NCI-H526 (cell line): Measurements from ENCODE around the gene KIF3A.

Source experiments
- DNase-seq, 2 experiments: peaks; one replicate each; lab custom pipeline; 2025; lab: John Stamatoyannopoulos, UW

The KIF3A gene

DNA sequence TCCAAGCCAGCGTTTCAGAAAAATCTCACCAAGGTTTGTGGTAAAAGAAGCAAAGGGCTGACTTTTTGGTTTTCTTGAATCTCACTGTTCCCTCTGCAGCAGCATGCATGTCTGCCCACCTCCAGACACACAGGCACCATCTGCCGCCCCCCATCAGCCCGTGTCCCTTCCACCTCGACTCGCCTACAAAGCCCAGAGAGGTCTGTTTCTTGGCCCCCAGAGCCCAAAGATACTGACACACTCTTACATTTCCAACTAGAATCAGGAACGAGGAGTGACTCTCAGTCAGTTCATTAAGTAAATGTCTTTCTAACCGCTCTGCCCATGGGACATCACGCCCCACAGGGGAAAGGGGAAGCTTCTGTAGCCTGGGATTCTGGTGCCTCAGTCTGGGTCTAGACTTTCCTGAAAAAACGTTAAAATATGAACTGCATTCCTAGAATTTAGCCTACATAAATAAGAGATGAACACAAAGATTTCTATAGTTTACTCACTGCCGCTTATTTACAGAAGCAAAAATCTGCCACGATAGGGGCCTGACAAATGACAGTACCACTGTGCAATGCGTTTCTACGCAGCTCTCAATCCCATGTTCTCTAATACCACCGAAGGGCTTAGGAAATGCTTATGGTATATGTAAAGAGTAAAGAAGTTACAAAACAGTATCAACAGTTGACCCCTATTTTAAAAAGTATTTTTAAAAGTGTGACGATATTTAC is 59.5 kb downstream of the KIF3A start:
- no peak for DNase-seq

DNA sequence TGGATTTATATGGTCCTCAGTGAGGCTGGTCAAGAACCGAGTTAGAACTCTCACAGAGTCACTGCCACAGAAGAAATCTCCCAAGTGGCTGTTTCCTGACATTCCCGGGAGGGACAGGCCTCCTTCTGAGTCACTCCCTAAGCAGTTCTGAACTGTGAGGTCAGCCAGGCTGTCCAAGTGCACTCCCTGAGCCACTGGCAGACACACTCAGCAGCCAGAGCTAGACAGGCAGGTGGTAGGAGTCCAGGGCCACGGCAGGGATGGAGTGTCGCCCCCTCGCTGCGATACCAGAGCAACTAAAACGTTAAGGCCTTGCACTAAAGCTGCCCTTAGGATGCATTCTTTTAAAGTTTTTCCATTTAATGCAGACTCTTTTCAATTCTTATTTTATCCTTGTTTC is 60.2 kb downstream of the KIF3A start:
- no peak for DNase-seq

DNA sequence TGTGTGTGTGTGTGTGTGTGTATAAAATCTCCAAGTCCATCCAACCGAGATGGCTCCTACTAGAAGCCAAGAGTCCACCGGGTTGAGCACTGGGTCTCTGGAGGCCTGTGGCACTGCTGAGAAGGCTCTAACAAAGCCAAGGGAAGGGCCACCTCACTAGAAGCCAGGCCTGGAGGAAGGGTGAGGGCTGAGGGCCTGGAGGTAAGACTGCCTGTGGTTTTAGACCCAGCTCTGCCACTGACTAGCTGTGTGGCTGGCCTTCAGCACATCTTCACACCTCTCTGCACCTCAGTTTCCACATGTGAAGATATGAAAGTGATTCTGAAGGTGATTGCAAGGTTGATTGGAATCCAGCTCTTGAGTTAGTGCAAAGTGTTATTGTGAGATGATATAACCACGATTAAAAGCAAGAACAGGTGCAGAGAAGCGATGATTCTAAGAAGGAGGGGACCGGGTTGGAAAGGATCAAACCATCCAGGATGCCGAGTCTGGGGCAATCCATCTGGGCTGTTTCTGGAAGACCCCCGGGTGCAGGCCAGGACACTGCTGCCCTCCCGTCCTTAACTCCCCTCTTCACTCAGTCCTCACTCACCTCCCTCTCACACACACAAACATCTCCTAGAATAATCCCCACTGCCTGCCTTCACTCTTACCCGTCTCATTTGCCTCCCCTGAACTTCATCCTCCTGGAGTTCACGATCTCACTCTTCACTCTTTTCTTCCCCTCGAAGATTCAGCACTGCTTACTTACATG is 61.2 kb downstream of the KIF3A start:
- no peak for DNase-seq

DNA sequence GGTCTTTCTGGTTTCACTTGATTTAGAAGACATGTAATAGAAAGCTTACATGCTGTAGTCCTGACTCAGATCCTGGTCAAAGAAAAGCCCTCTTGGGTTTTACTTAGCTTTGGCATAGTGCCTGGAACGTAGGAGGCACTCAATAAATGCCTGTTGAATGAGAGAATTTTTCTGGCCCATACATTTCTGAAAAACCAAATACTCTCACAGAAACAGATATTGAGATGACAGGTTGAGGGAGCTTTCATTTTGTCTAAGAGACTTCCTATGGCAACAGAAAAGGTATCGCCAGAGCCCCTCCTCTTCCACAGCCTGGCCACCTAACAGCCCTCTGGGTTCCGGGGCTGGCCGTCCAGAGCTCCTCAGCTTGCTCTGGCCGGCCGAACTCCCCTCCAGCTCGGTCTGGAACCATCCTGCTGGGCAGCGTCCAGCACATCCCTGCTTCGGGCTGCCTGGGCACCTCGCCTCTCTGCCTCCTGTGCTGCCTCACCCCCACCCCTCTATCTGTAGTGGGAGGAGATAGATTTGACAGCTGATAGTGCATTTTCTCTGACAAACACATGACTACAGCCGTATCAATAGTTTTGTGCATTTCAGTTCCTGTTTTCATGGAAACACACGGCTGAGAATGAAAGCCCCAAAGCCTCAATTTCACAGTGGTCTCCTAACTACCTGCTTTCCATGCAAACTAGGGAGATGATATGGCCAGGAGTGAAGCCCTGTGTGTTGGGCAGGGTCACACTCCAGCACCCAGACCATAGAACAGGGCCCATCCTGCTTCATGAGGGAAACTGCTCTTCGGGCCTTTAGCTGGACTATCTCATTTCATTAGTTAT is 62.5 kb downstream of the KIF3A start:
- DNase-seq = no peak

DNA sequence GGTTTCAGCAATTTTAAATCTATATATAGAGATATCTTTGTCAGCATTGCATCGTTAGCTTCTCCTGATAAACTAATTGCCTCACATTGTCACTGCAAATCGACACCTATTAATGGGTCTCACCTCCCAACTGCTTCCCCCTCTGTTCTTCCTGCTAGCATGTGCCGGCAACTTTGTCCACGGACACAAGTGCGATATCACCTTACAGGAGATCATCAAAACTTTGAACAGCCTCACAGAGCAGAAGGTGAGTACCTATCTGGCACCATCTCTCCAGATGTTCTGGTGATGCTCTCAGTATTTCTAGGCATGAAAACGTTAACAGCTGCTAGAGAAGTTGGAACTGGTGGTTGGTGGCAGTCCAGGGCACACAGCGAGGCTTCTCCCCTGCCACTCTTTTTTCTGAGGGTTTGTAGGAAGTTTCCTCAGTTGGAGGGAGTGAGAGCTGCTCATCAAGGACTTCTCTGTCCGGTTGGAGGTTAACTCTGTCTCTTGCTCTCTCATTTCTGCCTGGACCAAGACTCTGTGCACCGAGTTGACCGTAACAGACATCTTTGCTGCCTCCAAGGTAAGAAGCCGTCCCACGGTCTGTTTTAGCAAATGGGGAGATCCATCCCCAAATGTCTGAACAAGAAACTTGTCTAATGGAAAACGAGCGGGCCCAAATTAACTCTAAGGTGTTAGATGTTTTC is 63.3 kb downstream of the KIF3A start, which contains the start of gene IL4:
Gene IL4, plus strand, starts transcription at position 51 of the 692 bp plus-strand sequence. Its CDS starts 62 bp downstream, at position 113.
- DNase-seq = no peak

DNA sequence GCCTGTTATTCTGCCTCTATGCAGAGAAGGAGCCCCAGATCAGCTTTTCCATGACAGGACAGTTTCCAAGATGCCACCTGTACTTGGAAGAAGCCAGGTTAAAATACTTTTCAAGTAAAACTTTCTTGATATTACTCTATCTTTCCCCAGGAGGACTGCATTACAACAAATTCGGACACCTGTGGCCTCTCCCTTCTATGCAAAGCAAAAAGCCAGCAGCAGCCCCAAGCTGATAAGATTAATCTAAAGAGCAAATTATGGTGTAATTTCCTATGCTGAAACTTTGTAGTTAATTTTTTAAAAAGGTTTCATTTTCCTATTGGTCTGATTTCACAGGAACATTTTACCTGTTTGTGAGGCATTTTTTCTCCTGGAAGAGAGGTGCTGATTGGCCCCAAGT is 63.9 kb downstream of the KIF3A start:
- no peak for DNase-seq

DNA sequence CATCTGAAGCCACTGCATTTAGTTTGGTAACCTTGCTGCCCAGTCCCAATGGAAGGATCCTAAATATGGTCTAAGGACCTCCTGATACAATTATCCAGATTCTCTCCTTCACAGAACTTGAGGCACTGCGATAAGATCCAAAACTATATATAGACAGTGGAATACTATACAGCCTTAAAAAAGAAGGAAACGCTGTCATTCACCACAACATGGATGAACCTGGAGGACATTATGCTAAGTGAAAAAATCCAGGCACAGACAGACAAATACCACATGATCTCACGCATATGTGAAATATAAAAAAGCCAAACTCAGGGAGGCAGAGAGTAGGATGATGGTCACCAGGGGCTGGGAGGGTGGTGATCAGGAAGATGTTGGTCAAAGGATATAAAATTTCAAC is 66.3 kb downstream of the KIF3A start:
- no peak for DNase-seq

DNA sequence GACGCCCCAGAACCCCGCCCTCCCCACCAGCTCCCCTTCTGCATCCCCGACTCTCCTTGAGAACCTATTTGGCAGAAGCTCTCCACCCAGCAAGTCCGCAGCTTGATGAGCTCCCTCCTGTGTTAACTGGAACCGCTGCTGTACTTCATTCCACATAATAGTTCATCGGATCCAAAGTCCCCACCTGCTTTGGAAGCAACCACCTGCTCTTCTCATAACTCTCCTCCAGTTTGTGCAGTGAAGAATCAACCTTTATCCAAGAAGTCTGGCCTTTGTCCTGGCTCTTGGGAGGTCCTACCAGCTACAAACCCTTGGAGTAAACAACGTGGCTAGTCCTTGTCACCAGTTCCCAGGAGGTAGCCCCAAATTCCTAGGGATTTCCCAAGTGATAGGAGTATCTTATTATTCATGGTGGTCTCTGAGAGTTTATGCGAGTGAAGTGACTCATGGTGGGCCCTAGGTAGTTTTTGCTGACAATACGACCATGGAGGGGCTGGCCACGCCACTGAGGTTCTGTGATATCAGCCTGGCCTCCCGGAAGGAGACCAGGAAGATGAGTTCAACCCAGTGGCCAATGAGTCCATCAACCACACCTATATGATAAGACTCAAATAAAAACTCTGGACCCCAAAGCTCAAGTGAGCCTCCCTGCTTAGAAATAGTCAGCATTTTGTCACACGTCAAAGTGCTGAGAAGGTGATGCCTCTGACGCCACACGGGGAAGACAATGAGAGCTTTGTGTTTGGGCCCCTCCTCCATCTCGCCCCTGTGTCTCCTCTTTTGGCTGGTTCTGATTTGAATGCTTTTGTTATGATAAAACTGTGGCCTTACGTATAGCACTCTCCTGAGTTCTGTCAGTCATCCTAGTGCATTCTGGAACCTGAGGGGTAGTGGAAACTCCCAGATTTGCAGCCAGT is 67.1 kb downstream of the KIF3A start:
- DNase-seq = peak in 1 of 2 experiments; percentile 1

DNA sequence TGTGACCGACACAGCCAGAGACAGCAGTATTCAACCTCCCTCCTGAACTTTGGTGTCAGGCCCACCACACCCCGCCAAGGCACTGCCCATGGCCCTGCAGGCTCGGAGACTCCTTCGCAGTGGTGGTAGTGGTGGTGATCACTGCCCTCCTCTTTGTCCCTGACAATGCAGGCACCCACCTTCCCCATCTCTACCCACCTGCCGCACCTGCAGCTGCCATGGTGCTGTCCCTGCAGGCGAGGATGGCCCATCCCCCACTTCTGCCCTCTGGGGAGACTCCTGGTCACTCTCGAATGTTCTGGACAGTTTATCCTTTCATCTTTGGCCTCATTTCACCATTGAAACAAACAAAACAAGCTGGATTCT is 67.9 kb downstream of the KIF3A start:
- no peak for DNase-seq

DNA sequence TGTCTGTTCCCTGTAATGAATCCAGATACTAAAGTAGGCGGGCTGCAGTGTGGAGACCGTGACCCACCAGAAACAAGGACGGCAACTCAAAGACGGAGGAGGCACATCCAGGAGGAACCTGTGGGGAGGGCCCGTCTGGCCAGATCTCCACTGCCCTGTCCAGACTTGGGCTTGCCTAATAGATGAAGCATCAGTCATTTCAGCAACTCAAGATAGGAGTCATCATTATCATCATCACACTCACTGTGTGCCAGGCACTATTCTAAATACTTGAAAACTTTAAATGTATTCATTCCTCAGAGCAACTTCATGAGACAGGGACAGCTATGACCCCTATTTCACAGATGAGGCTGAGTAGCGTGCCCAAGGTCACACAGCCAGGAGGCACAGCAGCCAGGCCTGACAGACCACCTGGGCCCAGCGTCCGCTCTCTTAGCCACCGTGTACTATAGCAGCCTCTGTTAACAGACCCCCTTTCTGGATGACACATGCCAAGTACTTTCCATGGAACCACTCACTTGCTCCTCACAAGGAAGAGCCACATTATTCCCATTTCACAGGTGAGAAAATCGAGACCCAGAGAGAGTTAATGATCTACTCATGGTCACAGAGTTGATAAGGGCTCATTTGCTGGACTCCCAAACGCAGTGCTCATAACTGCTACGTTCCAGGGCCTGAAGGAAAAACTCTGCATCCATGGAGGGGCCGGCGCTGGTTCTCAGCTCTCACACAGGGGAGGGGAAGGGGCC is 68.5 kb downstream of the KIF3A start:
- no peak for DNase-seq

DNA sequence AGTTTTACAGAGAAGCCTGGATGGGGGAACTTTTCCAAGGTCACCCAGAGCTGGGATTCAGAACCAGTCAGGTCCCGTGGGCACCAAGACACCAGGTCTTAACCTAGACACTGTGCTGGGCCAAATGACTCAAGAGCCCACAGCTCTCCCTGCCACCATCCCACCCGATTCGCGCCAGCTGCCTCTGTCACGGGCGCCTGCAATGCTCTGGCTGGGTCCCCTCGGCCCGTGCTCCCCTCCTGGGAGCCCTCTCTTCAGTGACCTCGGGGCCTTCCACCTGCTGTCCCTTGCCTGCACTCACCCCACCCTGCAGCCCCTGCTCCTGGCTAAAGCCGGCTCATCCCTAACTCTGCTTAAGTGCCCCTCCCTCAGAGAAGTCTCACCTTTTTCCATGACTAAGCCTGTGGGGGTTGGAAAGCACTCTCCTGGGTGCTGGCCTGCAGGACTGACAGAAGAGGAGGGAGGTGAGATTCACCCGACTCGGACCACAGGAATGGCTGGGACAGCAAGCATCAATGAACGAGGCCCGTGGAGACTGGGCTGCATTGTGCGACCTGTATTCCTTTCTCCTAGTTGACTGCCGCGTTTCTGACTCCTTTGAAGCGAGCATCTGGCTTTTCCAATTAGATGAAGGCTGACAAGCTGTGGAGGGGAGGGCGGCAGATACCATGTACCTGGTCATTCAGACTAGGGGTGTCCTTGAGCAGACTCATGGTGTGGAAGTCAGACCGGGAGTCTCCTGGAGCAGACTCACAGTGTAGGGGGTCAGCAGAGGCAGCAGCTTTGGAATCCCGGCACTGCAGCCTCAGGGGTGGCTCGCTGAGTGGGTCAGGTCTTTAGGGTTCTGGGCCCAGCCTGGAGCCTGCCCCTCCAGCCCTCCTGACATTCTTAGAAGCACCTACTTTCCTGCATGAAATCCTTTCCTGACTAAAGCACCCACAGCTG is 69.3 kb downstream of the KIF3A start:
- DNase-seq = no peak

DNA sequence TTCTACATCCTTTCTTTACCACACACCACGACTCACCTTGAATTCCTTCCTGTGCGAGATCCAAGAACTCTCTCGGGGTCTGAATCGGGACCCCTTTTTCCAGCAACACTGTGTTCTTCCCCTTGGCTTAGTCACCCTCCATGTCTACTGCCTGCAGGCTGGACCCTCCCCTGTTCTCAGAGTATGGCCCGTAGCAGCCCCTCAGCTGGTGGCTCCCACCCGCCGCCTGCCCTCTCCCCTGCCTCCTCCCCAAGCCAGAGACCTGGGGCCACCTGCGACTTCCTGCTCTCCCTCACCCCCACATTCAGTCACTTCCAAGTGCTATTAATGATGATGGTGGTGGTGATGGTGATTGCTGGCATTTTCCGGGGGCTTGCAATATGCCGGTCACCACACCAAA is 70.0 kb downstream of the KIF3A start:
- DNase-seq = no peak

DNA sequence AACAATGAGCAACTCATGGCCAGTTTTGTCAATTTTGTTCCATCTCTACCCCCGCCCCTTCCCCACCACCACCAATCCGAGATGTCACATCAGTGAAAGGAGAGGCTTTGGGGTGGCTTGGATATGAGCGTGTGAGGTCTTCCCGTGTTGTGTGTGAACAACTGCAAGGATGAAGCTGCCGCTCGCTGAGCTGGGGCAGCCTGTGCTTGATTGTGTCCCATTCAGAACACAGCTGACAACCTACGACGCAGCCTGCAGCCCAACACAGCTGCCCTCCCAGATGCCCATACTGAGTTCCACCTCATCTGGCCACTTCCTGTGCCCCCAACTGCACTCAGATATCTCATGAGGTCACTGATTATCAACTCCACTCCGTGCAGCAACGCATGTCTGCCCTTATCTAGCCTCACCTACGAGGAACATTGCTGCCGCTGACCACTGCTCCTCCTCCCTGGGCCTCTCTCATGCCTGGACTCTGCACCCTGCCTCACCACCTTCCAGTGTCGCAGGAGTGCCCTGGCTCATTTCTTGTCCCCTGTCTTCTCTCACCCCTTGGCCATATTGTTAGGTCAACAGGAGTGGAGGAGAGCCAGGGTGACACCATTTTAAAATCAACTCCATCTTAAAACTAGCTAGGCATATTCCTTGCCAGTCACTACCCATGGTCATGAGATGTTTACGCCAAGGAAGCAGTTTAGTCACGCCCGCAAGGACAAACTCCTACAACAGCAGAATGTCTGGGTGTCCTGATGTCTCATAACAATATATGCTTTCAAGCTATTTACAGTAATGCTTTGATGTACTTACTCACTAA is 70.8 kb downstream of the KIF3A start:
- no peak for DNase-seq

DNA sequence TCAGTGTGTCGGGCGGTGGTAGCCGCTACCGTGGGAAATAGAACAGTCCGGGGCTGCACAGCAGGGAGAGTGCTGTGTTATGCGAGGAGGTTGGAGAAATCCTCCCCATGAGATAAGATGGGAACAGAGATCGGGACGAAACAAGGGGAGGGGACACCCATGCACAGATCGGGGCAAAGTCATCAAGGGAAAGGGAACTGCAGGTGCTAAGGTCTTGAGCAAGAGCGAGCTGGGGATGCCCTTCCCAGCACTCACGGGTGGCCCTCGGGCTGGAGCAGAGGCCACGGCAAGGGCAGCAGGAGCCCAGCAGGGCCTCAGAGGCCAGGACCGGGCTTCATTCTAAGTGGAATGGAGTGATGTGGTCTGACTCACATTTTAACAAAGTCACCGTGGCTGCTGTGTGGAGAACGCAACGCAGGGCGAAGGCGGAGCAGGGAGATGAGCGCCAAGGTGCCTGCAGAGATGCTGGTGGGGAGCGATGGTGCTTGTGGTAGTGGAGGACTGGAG is 71.7 kb downstream of the KIF3A start:
- no peak for DNase-seq

DNA sequence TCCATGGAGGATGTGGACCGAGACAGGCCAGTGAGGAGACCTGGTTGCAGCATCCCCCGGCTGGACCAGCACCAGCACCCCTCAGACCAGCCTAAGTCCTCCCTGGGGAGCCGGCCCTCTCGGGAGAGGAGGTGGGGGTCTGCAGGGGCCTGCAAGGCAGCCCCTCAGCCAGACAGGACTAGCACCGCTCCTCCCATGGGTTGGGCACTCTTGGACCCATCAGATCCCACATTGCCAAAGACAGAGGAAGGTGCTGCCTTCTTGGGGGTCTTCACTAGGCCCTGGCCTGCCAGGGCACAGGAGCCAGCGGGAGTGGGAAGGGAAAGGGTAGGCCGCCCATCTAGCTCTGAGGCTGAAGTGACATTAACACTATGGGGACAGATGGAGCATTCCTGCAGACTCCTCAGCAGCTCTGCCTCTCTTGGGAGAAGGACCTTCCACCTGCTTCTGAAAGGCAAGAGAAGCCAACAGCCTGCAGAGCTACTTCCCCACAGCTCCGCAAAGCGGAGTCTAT is 72.6 kb downstream of the KIF3A start:
- DNase-seq = no peak

DNA sequence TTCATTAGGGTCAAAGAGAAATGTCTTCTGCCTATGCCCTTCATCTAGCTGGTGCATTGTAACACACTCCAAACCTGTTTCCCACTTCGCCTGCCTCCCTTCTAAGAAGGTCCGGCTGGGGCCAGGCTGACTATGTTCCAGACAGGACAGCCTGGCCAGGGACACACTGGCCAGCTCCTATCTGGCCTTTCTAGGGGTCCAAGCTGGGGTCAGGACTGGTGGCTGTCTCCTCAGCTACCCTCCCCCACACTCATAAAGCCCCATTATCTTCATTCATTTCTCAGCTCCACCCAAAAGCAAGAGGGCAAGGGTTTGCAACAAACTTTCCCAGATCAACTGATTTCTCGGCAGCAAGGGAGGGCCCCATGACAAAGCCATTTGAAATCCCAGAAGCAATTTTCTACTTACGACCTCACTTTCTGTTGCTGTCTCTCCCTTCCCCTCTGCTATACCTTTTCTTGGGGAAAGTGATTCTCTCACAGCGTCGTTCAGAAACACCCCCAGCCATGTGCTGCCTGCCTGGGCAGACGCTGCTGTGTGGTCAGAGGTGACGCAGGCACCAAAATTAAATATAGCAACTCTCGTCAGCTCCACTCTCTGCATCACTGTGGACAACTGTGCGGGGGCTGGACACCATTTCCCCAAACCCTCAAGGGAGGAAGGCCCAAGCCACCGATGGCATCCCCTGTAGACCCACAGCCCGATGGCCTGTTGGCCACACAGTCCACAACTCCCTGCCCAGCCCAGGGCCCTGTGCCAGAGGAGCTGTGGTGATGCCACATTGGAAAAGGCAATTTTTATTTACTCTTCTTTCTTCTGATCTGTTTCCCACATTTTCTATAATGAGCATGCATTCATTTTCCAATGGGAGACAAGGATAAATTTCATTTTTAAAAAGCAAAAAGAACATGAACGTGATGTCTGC is 73.3 kb downstream of the KIF3A start:
- no peak for DNase-seq
